Activated CD4-positive, alpha-beta T cell treated with anti-CD3 and anti-CD28 coated beads, Interleukin-2, amount 10 ng/mL, durations not matched to agents 7 days and 5 days (primary cell): Measurements from ENCODE around the gene AXL. TPM values are rescaled to one million over a fixed set of nuclear protein-coding genes. Genes with fewer than 3 reads are reported as not detected.
A peak's percentile ranks its signal among the peaks of the same experiment; 100 is the strongest.
"Not testable (repeated sequence)": the region's sequence is repeated elsewhere in the genome, so short reads cannot be mapped to it uniquely, and the experiment has no call there.

ENCODE experiments used
- CTCF ChIA-PET: fragments of 350-600 bp; sonication (Branson Sonifier 250); formaldehyde crosslinking; loops from one replicate; lab custom pipeline; 2021; ENCODE audit warnings: antibody characterized with exemption; lab: Charles Lee
- POLR2A ChIA-PET: fragments of 350-600 bp; sonication (Branson Sonifier 250); formaldehyde crosslinking; loops from one replicate; lab custom pipeline; 2021; ENCODE audit warnings: antibody characterized with exemption; lab: Charles Lee
- DNase-seq: peaks from one replicate; pipeline ENCODE4 v3.0.0-alpha.2; 2020
- H3K27ac Mint-ChIP-seq: one replicate; pipeline ENCODE4 v1.8.0; 2021; ENCODE audit warnings: mild to moderate bottlenecking, moderate library complexity, mixed read lengths
- H3K27me3 Mint-ChIP-seq: one replicate; pipeline ENCODE4 v1.8.0; 2021; ENCODE audit warnings: mixed read lengths
- H3K36me3 Mint-ChIP-seq: one replicate; pipeline ENCODE4 v1.8.0; 2021; ENCODE audit warnings: low read depth, mixed read lengths
- H3K4me1 Mint-ChIP-seq: one replicate; pipeline ENCODE4 v1.8.0; 2021; ENCODE audit warnings: mixed read lengths
- H3K4me3 Mint-ChIP-seq: one replicate; pipeline ENCODE4 v1.8.0; 2021; ENCODE audit warnings: mild to moderate bottlenecking, moderate library complexity, mixed read lengths
- H3K9me3 Mint-ChIP-seq: one replicate; pipeline ENCODE4 v1.8.0; 2021; ENCODE audit warnings: mixed read lengths
- total RNA-seq, 2 experiments: library from RNA; stranded (reverse); gene quantifications; one replicate each; pipeline ENCODE4 v1.2.3, GENCODE V29; 2021

The AXL gene
- total RNA-seq, 2 experiments from 2014 or later, result 0.06 to 0.20 TPM

GRCh38 chr19:41193430-41194156, 25.4 kb upstream of the AXL start:
- no peaks in the 10 kb centered on the region for H3K9me3 Mint-ChIP-seq
- H3K36me3 Mint-ChIP-seq, result no peaks in the 10 kb centered on the region
- DNase-seq, result no peak
- H3K27me3 Mint-ChIP-seq, result peaks cover 38% of the 10 kb centered on the region
- POLR2A ChIA-PET, result no interaction called here
- peak overlapping the region; percentile 44 for H3K4me3 Mint-ChIP-seq
- CTCF ChIA-PET, result interaction anchor here (1.0 to 1.6 kb wide), 4 partner anchors 9 to 69 kb away, joined by 3 to 5 read pairs (median 5); no protein-coding TSS in a partner anchor
- H3K4me1 Mint-ChIP-seq, result peaks cover 18% of the 10 kb centered on the region
- no peak overlapping the region for H3K27ac Mint-ChIP-seq

GRCh38 chr19:41194157-41194552, 24.9 kb upstream of the AXL start:
- Mint-ChIP-seq H3K9me3 (no peaks in the 10 kb centered on the region), H3K27ac (no peak overlapping the region), H3K4me3 (no peak overlapping the region), H3K27me3 (peaks cover 40% of the 10 kb centered on the region), H3K4me1 (peaks cover 18% of the 10 kb centered on the region), H3K36me3 (no peaks in the 10 kb centered on the region)
- ChIA-PET POLR2A (no interaction called here), CTCF (interaction anchor here (0.6 to 1.6 kb wide), 4 partner anchors 9 to 662 kb away, joined by 3 to 5 read pairs (median 4); no protein-coding TSS in a partner anchor)
- DNase-seq, result no peak

GRCh38 chr19:41195675-41196497, 23.1 kb upstream of the AXL start:
- peaks cover 20% of the 10 kb centered on the region for H3K4me1 Mint-ChIP-seq
- no peaks in the 10 kb centered on the region for H3K9me3 Mint-ChIP-seq
- H3K27ac Mint-ChIP-seq, result no peak overlapping the region
- peaks cover 27% of the 10 kb centered on the region for H3K27me3 Mint-ChIP-seq
- no peaks in the 10 kb centered on the region for H3K36me3 Mint-ChIP-seq
- ChIA-PET CTCF (no interaction called here), POLR2A (no interaction called here)
- H3K4me3 Mint-ChIP-seq, result no peak overlapping the region
- no peak for DNase-seq

- H3K4me1 Mint-ChIP-seq, result peaks cover 13% of the 10 kb centered on the region
- no peak for DNase-seq
- CTCF ChIA-PET, result interaction anchor here (1.2 kb wide), 1 partner anchor 64 kb away, joined by 3 read pairs; no protein-coding TSS in a partner anchor
- H3K4me3 Mint-ChIP-seq, result no peak overlapping the region
- H3K27me3 Mint-ChIP-seq, result peaks cover 12% of the 10 kb centered on the region
- no peaks in the 10 kb centered on the region for H3K9me3 Mint-ChIP-seq
- H3K27ac Mint-ChIP-seq, result no peak overlapping the region
- no peaks in the 10 kb centered on the region for H3K36me3 Mint-ChIP-seq
- POLR2A ChIA-PET, result no interaction called here
These were observed 20.5 kb upstream of the AXL start for GRCh38 chr19:41198559-41198958.

- Mint-ChIP-seq H3K27me3 (peaks cover 2% of the 10 kb centered on the region), H3K4me1 (peaks cover 27% of the 10 kb centered on the region), H3K4me3 (no peak overlapping the region), H3K27ac (no peak overlapping the region), H3K9me3 (no peaks in the 10 kb centered on the region), H3K36me3 (no peaks in the 10 kb centered on the region)
- CTCF ChIA-PET, result interaction anchor here (0.6 to 2.9 kb wide), 11 partner anchors 16 to 356 kb away, joined by 3 to 28 read pairs (median 4); partner anchors contain the start of gene AXL
- POLR2A ChIA-PET, result no interaction called here
- no peak for DNase-seq
These were observed 15.7 kb upstream of the AXL start for GRCh38 chr19:41203371-41203770.

- H3K9me3 Mint-ChIP-seq, H3K27me3 Mint-ChIP-seq, POLR2A ChIA-PET, H3K36me3 Mint-ChIP-seq, H3K27ac Mint-ChIP-seq, H3K4me3 Mint-ChIP-seq: not testable (repeated sequence)
- CTCF ChIA-PET, result interaction anchor here (0.6 to 2.9 kb wide), 24 partner anchors 10 to 790 kb away, joined by 3 to 28 read pairs (median 4); partner anchors contain the start of gene AXL
- peaks cover 27% of the 10 kb centered on the region for H3K4me1 Mint-ChIP-seq
- peak; percentile 90 for DNase-seq
These were observed 14.7 kb upstream of the AXL start for GRCh38 chr19:41204338-41204737.

- ChIA-PET POLR2A (no interaction called here), CTCF (interaction anchor here (0.9 to 2.9 kb wide), 5 partner anchors 20 to 103 kb away, joined by 3 to 28 read pairs (median 3); no protein-coding TSS in a partner anchor)
- Mint-ChIP-seq H3K9me3 (no peaks in the 10 kb centered on the region), H3K27ac (no peak overlapping the region), H3K4me3 (no peak overlapping the region), H3K27me3 (no peaks in the 10 kb centered on the region), H3K4me1 (peaks cover 24% of the 10 kb centered on the region), H3K36me3 (no peaks in the 10 kb centered on the region)
- no peak for DNase-seq
These were observed 13.0 kb upstream of the AXL start for GRCh38 chr19:41205995-41206394.

GRCh38 chr19:41206456-41206855, 12.6 kb upstream of the AXL start:
- Mint-ChIP-seq H3K27ac (no peak overlapping the region), H3K4me1 (peaks cover 23% of the 10 kb centered on the region), H3K27me3 (no peaks in the 10 kb centered on the region), H3K36me3 (no peaks in the 10 kb centered on the region), H3K4me3 (no peak overlapping the region), H3K9me3 (no peaks in the 10 kb centered on the region)
- no peak for DNase-seq
- ChIA-PET POLR2A (no interaction called here), CTCF (interaction anchor here (0.9 to 1.4 kb wide), 3 partner anchors 20 to 103 kb away, joined by 3 read pairs; no protein-coding TSS in a partner anchor)

GRCh38 chr19:41206926-41207750, 11.9 kb upstream of the AXL start:
- ChIA-PET POLR2A (no interaction called here), CTCF (interaction anchor here (0.6 to 1.4 kb wide), 5 partner anchors 11 to 217 kb away, joined by 3 to 4 read pairs (median 4); no protein-coding TSS in a partner anchor)
- Mint-ChIP-seq H3K27ac (no peak overlapping the region), H3K27me3 (no peaks in the 10 kb centered on the region), H3K9me3 (no peaks in the 10 kb centered on the region), H3K36me3 (no peaks in the 10 kb centered on the region), H3K4me1 (peaks cover 23% of the 10 kb centered on the region), H3K4me3 (no peak overlapping the region)
- DNase-seq, result no peak

GRCh38 chr19:41214161-41214560, 4.9 kb upstream of the AXL start:
- Mint-ChIP-seq H3K9me3 (no peaks in the 10 kb centered on the region), H3K27ac (peak overlapping the region; percentile 68), H3K4me1 (peaks cover 2% of the 10 kb centered on the region), H3K36me3 (no peaks in the 10 kb centered on the region), H3K4me3 (no peak overlapping the region), H3K27me3 (peaks cover 21% of the 10 kb centered on the region)
- no peak for DNase-seq
- POLR2A ChIA-PET, result no interaction called here
- CTCF ChIA-PET, result interaction anchor here (0.6 to 1.6 kb wide), 3 partner anchors 9 to 39 kb away, joined by 3 to 5 read pairs (median 3); no protein-coding TSS in a partner anchor

- Mint-ChIP-seq H3K9me3 (no peaks in the 10 kb centered on the region), H3K4me1 (peaks cover 2% of the 10 kb centered on the region), H3K27ac (no peak overlapping the region), H3K4me3 (no peak overlapping the region), H3K27me3 (peaks cover 42% of the 10 kb centered on the region), H3K36me3 (no peaks in the 10 kb centered on the region)
- POLR2A ChIA-PET, result no interaction called here
- CTCF ChIA-PET, result interaction anchor here (1.0 kb wide), 1 partner anchor 45 kb away, joined by 3 read pairs; no protein-coding TSS in a partner anchor
- DNase-seq, result no peak
These were observed 1.3 kb upstream of the AXL start for GRCh38 chr19:41217741-41218140.

- ChIA-PET CTCF (interaction anchor here (1.0 to 1.5 kb wide), 3 partner anchors 10 to 37 kb away, joined by 3 to 5 read pairs (median 4); no protein-coding TSS in a partner anchor), POLR2A (no interaction called here)
- H3K27me3 Mint-ChIP-seq, result peaks cover 46% of the 10 kb centered on the region
- H3K27ac Mint-ChIP-seq, result no peak overlapping the region
- no peaks in the 10 kb centered on the region for H3K9me3 Mint-ChIP-seq
- no peaks in the 10 kb centered on the region for H3K36me3 Mint-ChIP-seq
- H3K4me3 Mint-ChIP-seq, result no peak overlapping the region
- DNase-seq, result no peak
- peaks cover 5% of the 10 kb centered on the region for H3K4me1 Mint-ChIP-seq
These were observed 791 bp upstream of the AXL start for GRCh38 chr19:41218249-41218614.
